NCI-H526 treated with DMSO at 0.1 percent for 48 hours (cell line): ENCODE measurements around the gene CMTM4.
"Not testable (repeated sequence)": the region's sequence is repeated elsewhere in the genome, so short reads cannot be mapped to it uniquely, and the experiment has no call there.

Experiments
- DNase-seq: peaks from one replicate; lab custom pipeline; 2025; lab: John Stamatoyannopoulos, UW

The CMTM4 gene

GRCh38 chr16:66641387-66641786 is 55.2 kb downstream of the CMTM4 start:
- no peak for DNase-seq

GRCh38 chr16:66640724-66641314 is 55.7 kb downstream of the CMTM4 start:
- DNase-seq, result no peak

GRCh38 chr16:66639091-66639885 is 57.3 kb downstream of the CMTM4 start:
- no peak for DNase-seq

- no peak for DNase-seq
Measured at GRCh38 chr16:66637806-66638205, 58.7 kb downstream of the CMTM4 start.

GRCh38 chr16:66636199-66636598 is 60.3 kb downstream of the CMTM4 start:
- DNase-seq, result no peak

GRCh38 chr16:66635406-66635805 is 61.1 kb downstream of the CMTM4 start:
- no peak for DNase-seq

- no peak for DNase-seq
Measured at GRCh38 chr16:66634527-66635196, 61.9 kb downstream of the CMTM4 start.

- not testable (repeated sequence) for DNase-seq
Measured at GRCh38 chr16:66631558-66631957, 65.0 kb downstream of the CMTM4 start.

GRCh38 chr16:66630561-66631260 is 65.8 kb downstream of the CMTM4 start:
- DNase-seq, result not testable (repeated sequence)

GRCh38 chr16:66629856-66630255 is 66.7 kb downstream of the CMTM4 start:
- no peak for DNase-seq

- DNase-seq, result not testable (repeated sequence)
Measured at GRCh38 chr16:66627611-66628378, 68.7 kb downstream of the CMTM4 start.

GRCh38 chr16:66623755-66624154 is 72.8 kb downstream of the CMTM4 start:
- no peak for DNase-seq

- DNase-seq, result no peak
Measured at GRCh38 chr16:66622863-66623262, 73.7 kb downstream of the CMTM4 start.

- no peak for DNase-seq
Measured at GRCh38 chr16:66621973-66622372, 74.6 kb downstream of the CMTM4 start.

GRCh38 chr16:66620429-66620795 is 76.1 kb downstream of the CMTM4 start:
- DNase-seq, result no peak

GRCh38 chr16:66619534-66620428 is 76.8 kb downstream of the CMTM4 start:
- no peak for DNase-seq

- no peak for DNase-seq
Measured at GRCh38 chr16:66618588-66619375, 77.8 kb downstream of the CMTM4 start.

GRCh38 chr16:66617728-66618127 is 78.8 kb downstream of the CMTM4 start:
- DNase-seq, result no peak

GRCh38 chr16:66617010-66617434 is 79.5 kb downstream of the CMTM4 start:
- no peak for DNase-seq

GRCh38 chr16:66616592-66616991 is 80.0 kb downstream of the CMTM4 start:
- DNase-seq, result no peak
